Right cardiac atrium (tissue), 5 donors: ENCODE results near the gene TAGLN. TPM values are rescaled to one million over a fixed set of nuclear protein-coding genes. Genes with fewer than 3 reads are reported as not detected.

Experiments used
- ATAC-seq, 2 donors: fragments of 200-7000 bp; cut with Tn5 transposase; one replicate each; pipeline versions ENCODE4 v1.8.0 to v1.9.1; 2020; ENCODE audit warnings: moderate library complexity in 2 of 2, mild to moderate bottlenecking in 1 of 2
- DNase-seq, 3 donors: peaks; one replicate each; pipeline ENCODE4 v3.0.0-alpha.2; 2020
- H3K27ac ChIP-seq: one replicate; pipeline ENCODE4 v1.5.1; 2013; ENCODE audit warnings: mild to moderate bottlenecking, low read length, control low read depth, moderate library complexity
- H3K27me3 ChIP-seq: one replicate; pipeline ENCODE4 v1.6.1; 2013; ENCODE audit not compliant: control insufficient read depth, insufficient read depth
- H3K4me1 ChIP-seq: one replicate; pipeline ENCODE4 v1.6.1; 2013; ENCODE audit warnings: low read length; ENCODE audit not compliant: control insufficient read depth, insufficient read depth
- H3K4me3 ChIP-seq: one replicate; pipeline ENCODE4 v1.5.1; 2013; ENCODE audit warnings: low read length, control low read depth
- H3K9me3 ChIP-seq: one replicate; pipeline ENCODE4 v1.6.1; 2013; ENCODE audit warnings: low read length; ENCODE audit not compliant: control insufficient read depth
- WGBS: extraction: QIAGEN DNeasy Blood & Tissue Kit; methylation state at CpG from one replicate; pipeline ENCODE4 v1.1.7; 2013; 5-methylcytosine and 5-hydroxymethylcytosine counted together
- intact Hi-C, 4 donors: fragments of 100-400 bp; cut with DNase I; formaldehyde crosslinking; loops; one replicate each; pipeline versions ENCODE4 v1.11.0 to v1.14.0; 2022 to 2023
- polyA plus RNA-seq: library from polyadenylated mRNA; stranded (reverse); fragments of 200-250 nt; gene quantifications from one replicate; pipeline ENCODE4 v1.2.3, GENCODE V29; 2013
- total RNA-seq, 4 donors: library from RNA; stranded (reverse); fragmentation: NEBNext Ultra II Directional; extraction: Animal tissue kit (Norgen Biotek cat#: 25700); gene quantifications; one replicate each; pipeline ENCODE4 v1.2.1, GENCODE V29; 2021
- donor health status: healthy with polysubstance abuse.
- donor health status: DM: no; HTN: yes; CAD: no.
- donor health status: DM: no; HTN: no; CAD: no.
- donor health status: DM: no; HTN: yes; CAD: no; lungs with severe emphysema.
- donor health status: DM: yes; HTN: yes; CAD: no.

Gene TAGLN
- total and polyA plus RNA-seq, 5 donors, result 414 to 1,307 (median 937) TPM

GRCh38 chr11:117232092-117232878 lies 33.1 kb downstream of the TAGLN start, which contains the start of gene RNF214:
RNF214 (plus strand) TSS chr11:117232671; CDS start chr11:117234273, 1,602 bp downstream.
- H3K9me3 ChIP-seq, result no peaks in the 10 kb centered on the region
- peak within 1 kb of the TSS; percentile 100 for H3K4me3 ChIP-seq
- ATAC-seq (peak; percentile 85 to 88), DNase-seq (peak; percentile 84 to 94 (median 92))
- H3K4me1 ChIP-seq, result peaks cover 5% of the 10 kb centered on the region
- under 1% methylated on average over 94 of the region's 94 CpGs for WGBS
- intact Hi-C loops, result no loop called here
- no peaks in the 10 kb centered on the region for H3K27me3 ChIP-seq
- H3K27ac ChIP-seq, result peak within 1 kb of the TSS; percentile 98

- H3K4me3 ChIP-seq, result peak overlapping the region; percentile 100
- peak overlapping the region; percentile 86 for H3K27ac ChIP-seq
- H3K9me3 ChIP-seq, result no peaks in the 10 kb centered on the region
- WGBS, result 1% methylated on average over 27 of the region's 27 CpGs
- DNase-seq (peak in 2 of 3 donors; percentile 35 to 72), ATAC-seq (peak; percentile 30 to 44)
- intact Hi-C loops, result no loop called here
- H3K27me3 ChIP-seq, result no peaks in the 10 kb centered on the region
- H3K4me1 ChIP-seq, result peaks cover 5% of the 10 kb centered on the region
Measured at GRCh38 chr11:117232911-117233409, 33.8 kb downstream of the TAGLN start.

- ATAC-seq (no peak), DNase-seq (no peak)
- Histone ChIP-seq H3K27ac (no peak overlapping the region), H3K4me1 (peaks cover 3% of the 10 kb centered on the region), H3K9me3 (no peaks in the 10 kb centered on the region), H3K4me3 (no peak overlapping the region), H3K27me3 (no peaks in the 10 kb centered on the region)
- WGBS, result 93% methylated on average over 5 of the region's 5 CpGs
- intact Hi-C loops, result no loop called here
Measured at GRCh38 chr11:117238221-117238620, 39.1 kb downstream of the TAGLN start.

- intact Hi-C loops, result no loop called here
- 81% methylated on average over 6 of the region's 6 CpGs for WGBS
Measured at GRCh38 chr11:117239295-117239694, 40.1 kb downstream of the TAGLN start.

GRCh38 chr11:117248341-117248740 lies 49.2 kb downstream of the TAGLN start:
- WGBS, result 94% methylated on average over 4 of the region's 4 CpGs
- no peaks in the 10 kb centered on the region for H3K9me3 ChIP-seq
- ATAC-seq (no peak), DNase-seq (no peak)
- H3K27ac ChIP-seq, result no peak overlapping the region
- no peaks in the 10 kb centered on the region for H3K4me1 ChIP-seq
- H3K4me3 ChIP-seq, result no peak overlapping the region
- H3K27me3 ChIP-seq, result no peaks in the 10 kb centered on the region
- intact Hi-C loops, result no loop called here

More at GRCh38 chr11:117239295-117239694, 40.1 kb downstream of the TAGLN start:
- DNase-seq (no peak), ATAC-seq (no peak)
- H3K4me1 ChIP-seq, result peaks cover under 1% of the 10 kb centered on the region
- no peaks in the 10 kb centered on the region for H3K27me3 ChIP-seq
- H3K4me3 ChIP-seq, result no peak overlapping the region
- no peaks in the 10 kb centered on the region for H3K9me3 ChIP-seq
- no peak overlapping the region for H3K27ac ChIP-seq

- Histone ChIP-seq H3K4me3 (no peak overlapping the region), H3K4me1 (no peaks in the 10 kb centered on the region), H3K27me3 (no peaks in the 10 kb centered on the region), H3K27ac (no peak overlapping the region), H3K9me3 (no peaks in the 10 kb centered on the region)
- WGBS, result 88% methylated on average over 4 of the region's 4 CpGs
- intact Hi-C loops, result no loop called here
- DNase-seq, result no peak
- ATAC-seq, result no peak
Measured at GRCh38 chr11:117249571-117249970, 50.4 kb downstream of the TAGLN start.

- intact Hi-C loops, result no loop called here
- no peak overlapping the region for H3K27ac ChIP-seq
- 93% methylated on average over 10 of the region's 10 CpGs for WGBS
- no peak overlapping the region for H3K4me3 ChIP-seq
- ATAC-seq (no peak), DNase-seq (no peak)
- H3K4me1 ChIP-seq, result no peaks in the 10 kb centered on the region
- H3K27me3 ChIP-seq, result no peaks in the 10 kb centered on the region
- no peaks in the 10 kb centered on the region for H3K9me3 ChIP-seq
Measured at GRCh38 chr11:117251506-117251905, 52.3 kb downstream of the TAGLN start.

GRCh38 chr11:117255966-117256365 lies 56.8 kb downstream of the TAGLN start:
- intact Hi-C loops, result no loop called here
- H3K9me3 ChIP-seq, result no peaks in the 10 kb centered on the region
- H3K4me1 ChIP-seq, result no peaks in the 10 kb centered on the region
- H3K27me3 ChIP-seq, result no peaks in the 10 kb centered on the region
- 88% methylated on average over 3 of the region's 3 CpGs for WGBS
- no peak overlapping the region for H3K27ac ChIP-seq
- H3K4me3 ChIP-seq, result no peak overlapping the region
- ATAC-seq (no peak), DNase-seq (no peak)

- no peak for ATAC-seq
- Histone ChIP-seq H3K27ac (no peak overlapping the region), H3K27me3 (no peaks in the 10 kb centered on the region), H3K9me3 (no peaks in the 10 kb centered on the region), H3K4me1 (no peaks in the 10 kb centered on the region), H3K4me3 (no peak overlapping the region)
- intact Hi-C loops, result no loop called here
- no peak for DNase-seq
- 46% methylated on average over 2 of the region's 2 CpGs for WGBS
Measured at GRCh38 chr11:117256573-117256972, 57.4 kb downstream of the TAGLN start.
